Astrocyte of the spinal cord (primary cell): Measurements from ENCODE around the gene FLT1.

Source experiments
- DNase-seq: peaks from one replicate; pipeline ENCODE4 v3.0.0; 2011; ENCODE audit warnings: low read depth, low spot score
- H3K4me3 ChIP-seq: 2 replicates; pipeline ENCODE4 v1.5.1; 2011; ENCODE audit warnings: low read depth, mild to moderate bottlenecking, low read length, moderate library complexity
- in situ Hi-C: cut with HindIII; loops from 2 replicates; pipeline ENCODE4 v1.10.0; 2017; ENCODE audit warnings: low sequenced_read_pairs
- TF ChIP-seq, protein P1 (sequence below): IDR thresholded peaks from 2 replicates; pipeline ENCODE4 v1.5.1; 2012; ENCODE audit warnings: low read depth, mild to moderate bottlenecking, low read length, inconsistent platforms

FLT1 gene

DNA sequence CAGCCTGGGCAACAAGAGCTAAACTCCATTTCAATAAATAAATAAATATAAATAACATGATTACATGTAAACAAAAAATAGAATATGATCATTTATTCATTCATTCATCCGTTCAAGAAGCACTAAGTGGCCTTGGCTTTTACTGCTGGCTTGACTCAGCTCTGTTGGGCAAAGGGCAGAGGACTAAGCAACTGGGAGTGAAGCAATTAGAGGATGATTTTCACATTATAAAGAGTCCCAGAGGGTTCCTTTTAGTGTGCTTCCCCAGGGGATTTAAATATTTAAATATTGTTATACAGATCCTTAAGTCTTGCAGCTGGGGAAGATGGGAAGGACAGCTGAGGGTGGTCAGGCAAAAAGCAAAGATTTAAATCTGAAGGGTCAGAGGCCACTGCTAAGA is 34.9 kb upstream of the FLT1 start:
- DNase-seq = no peak
- in situ Hi-C loops = no loop called here
- H3K4me3 ChIP-seq = no peak overlapping the region
- TF ChIP-seq, protein P1, sequence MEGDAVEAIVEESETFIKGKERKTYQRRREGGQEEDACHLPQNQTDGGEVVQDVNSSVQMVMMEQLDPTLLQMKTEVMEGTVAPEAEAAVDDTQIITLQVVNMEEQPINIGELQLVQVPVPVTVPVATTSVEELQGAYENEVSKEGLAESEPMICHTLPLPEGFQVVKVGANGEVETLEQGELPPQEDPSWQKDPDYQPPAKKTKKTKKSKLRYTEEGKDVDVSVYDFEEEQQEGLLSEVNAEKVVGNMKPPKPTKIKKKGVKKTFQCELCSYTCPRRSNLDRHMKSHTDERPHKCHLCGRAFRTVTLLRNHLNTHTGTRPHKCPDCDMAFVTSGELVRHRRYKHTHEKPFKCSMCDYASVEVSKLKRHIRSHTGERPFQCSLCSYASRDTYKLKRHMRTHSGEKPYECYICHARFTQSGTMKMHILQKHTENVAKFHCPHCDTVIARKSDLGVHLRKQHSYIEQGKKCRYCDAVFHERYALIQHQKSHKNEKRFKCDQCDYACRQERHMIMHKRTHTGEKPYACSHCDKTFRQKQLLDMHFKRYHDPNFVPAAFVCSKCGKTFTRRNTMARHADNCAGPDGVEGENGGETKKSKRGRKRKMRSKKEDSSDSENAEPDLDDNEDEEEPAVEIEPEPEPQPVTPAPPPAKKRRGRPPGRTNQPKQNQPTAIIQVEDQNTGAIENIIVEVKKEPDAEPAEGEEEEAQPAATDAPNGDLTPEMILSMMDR = no peak

DNA sequence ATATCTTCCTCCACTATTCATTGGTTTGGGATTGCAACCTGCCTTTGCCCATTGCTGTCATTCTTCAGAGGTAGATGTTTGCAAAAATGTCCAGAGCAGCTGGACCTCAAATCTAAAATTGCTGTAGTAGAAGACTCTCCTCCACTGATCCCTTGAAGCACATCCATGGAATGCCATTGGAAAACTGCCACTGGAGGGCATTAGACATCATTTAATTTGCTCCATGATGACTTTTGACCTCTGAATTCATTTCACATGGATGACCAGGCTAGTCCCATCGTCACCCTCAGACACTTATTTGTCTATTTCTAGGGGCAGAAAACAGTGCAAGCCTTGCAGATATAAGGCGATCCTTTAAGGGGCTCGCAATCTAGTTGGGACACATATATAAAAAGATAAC is 33.9 kb upstream of the FLT1 start:
- in situ Hi-C loops = no loop called here
- no peak for DNase-seq

DNA sequence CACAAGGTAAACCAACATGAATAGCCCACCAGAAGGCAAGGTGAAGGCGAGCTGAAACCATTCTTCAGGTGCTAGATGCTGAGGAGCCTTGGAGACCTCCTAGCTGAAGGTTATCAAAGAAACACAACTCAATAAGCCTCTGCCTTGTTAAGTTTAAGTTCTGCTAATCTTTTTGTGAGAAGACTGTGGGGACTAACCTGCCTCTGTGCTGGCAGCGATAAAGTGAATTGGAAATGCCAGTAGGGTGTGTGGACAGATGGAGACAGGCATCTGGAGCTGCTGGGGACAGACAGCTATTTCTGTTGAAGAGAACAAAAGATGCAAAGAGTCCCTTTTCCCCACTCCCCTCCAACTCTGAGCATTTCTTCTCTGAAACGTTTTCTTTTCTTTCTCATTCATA is 33.5 kb upstream of the FLT1 start:
- TF ChIP-seq, protein P1 = no peak
- H3K4me3 ChIP-seq = no peak overlapping the region
- no peak for DNase-seq
- in situ Hi-C loops = no loop called here

More for the DNA sequence above, 33.9 kb upstream of the FLT1 start:
- TF ChIP-seq, protein P1 = no peak
- no peak overlapping the region for H3K4me3 ChIP-seq

DNA sequence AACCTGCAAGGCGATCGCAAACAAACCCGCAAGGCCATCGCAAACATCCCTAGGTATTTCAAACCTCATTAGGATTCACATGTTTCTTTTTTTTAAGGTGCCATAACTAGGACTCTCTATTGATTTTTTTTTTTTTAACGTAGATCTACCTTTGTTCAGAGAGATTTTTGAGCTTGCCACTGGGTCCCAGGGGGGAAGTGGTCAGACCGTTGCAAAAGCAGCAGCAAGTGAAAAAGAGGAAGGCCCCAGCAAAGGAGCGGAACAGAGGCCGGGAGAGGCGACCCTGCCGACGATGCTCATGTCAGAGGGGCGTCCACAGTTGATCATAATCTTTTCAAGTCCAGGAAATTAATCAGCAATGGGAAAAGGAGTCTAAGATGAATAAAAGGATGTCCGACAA is 32.7 kb upstream of the FLT1 start:
- TF ChIP-seq, protein P1 = no peak
- in situ Hi-C loops = no loop called here
- no peak for DNase-seq
- no peak overlapping the region for H3K4me3 ChIP-seq

DNA sequence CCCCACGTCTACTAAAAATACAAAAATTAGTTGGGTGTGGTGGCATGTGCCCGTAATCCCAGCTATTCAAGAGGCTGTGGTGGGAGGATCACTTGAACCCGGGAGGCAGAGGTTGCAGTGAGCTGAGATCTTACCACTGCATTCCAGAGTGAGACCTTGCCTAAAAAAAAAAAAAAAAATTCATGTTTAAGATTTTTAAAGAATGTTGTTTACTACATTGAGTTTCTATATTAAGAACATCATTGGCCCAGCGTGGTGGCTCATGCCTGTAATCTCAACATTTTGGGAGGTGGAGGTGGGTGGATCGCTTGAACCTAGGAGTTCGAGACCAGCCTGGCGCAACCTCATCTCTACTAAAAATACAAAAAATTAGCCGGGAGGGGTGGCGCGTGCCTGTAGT is 31.9 kb upstream of the FLT1 start:
- H3K4me3 ChIP-seq = no peak overlapping the region
- in situ Hi-C loops = no loop called here

DNA sequence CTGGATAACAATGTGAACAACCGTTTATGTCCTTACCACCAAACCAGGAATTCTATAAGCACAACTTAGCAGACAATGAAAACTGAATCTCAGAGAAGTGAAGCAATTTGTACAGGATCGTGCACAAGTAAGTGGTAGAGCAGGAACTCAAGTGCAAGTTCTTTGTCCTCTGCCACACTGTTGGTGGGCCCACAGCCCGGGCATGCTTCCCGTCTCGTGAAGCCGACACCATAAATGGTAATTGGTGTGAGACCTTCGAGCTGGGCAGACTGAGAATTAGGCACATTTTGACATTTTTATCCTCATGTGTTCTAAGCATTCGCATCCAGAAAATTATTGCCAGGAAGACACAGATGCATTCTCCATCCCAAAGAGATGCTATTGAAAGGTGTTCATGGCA is 27.9 kb upstream of the FLT1 start:
- in situ Hi-C loops = no loop called here
- TF ChIP-seq, protein P1 = no peak
- H3K4me3 ChIP-seq = no peak overlapping the region
- no peak for DNase-seq

More for the DNA sequence above, 31.9 kb upstream of the FLT1 start:
- TF ChIP-seq, protein P1 = no peak
- DNase-seq = no peak

DNA sequence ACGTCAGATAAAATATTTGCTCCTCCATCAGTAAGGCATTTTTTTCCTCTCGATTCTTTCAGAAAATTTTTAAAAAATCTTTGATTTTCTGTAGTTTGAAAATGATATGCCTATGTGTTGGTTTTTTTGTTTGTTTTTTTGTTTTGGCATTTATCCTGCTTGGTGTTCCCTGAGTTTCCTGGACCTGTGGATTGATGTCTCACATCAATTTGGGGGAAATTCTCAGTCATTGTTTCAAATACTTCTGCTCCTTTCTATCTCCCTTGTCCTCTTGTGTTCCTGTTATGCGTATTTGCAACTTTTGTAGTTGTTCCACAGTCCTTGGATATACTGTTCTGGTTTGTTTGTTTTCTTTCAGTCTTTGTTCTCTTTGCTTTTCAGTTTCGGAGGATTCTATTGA is 18.8 kb upstream of the FLT1 start:
- H3K4me3 ChIP-seq = no peak overlapping the region
- TF ChIP-seq, protein P1 = no peak
- in situ Hi-C loops = no loop called here
- DNase-seq = no peak
